Tibial nerve (tissue), 4 donors: ENCODE data around the gene TMEM178B. TPM values are rescaled to one million over a fixed set of nuclear protein-coding genes. Genes with fewer than 3 reads are reported as not detected.

Experiments
- DNase-seq, 2 donors: peaks; one replicate each; pipeline ENCODE4 v3.0.0-alpha.2; 2019; ENCODE audit warnings: low spot score in 2 of 2
- H3K27ac ChIP-seq, 4 donors: fragments of 200-600 bp; sonication (generic) in 3 of 4; one replicate each; pipeline ENCODE4 v1.5.1; 2017 to 2019; ENCODE audit warnings: mild to moderate bottlenecking in 1 of 4
- H3K27me3 ChIP-seq, 2 donors: fragments of 200-600 bp; sonication (generic) in 1 of 2; one replicate each; pipeline versions ENCODE4 v1.5.1 to v1.6.0; 2017 to 2019
- H3K36me3 ChIP-seq, 3 donors: fragments of 200-600 bp; sonication (generic); one replicate each; pipeline ENCODE4 v1.5.1; 2018 to 2019
- H3K4me1 ChIP-seq, 4 donors: fragments of 200-600 bp; sonication (generic) in 3 of 4; one replicate each; pipeline ENCODE4 v1.5.1; 2017 to 2019
- H3K4me3 ChIP-seq, 4 donors: fragments of 200-600 bp; sonication (generic) in 3 of 4; one replicate each; pipeline ENCODE4 v1.5.1; 2017 to 2019; ENCODE audit warnings: mild to moderate bottlenecking in 1 of 4, moderate library complexity in 1 of 4
- H3K9me3 ChIP-seq, 4 donors: fragments of 200-600 bp; sonication (generic) in 3 of 4; one replicate each; pipeline ENCODE4 v1.5.1; 2017 to 2019
- EP300 ChIP-seq, 2 donors: sonication (generic); formaldehyde crosslinking; IDR thresholded peaks; one replicate each; pipeline ENCODE4 v1.6.1; 2017; ENCODE audit warnings: antibody characterized with exemption in 2 of 2, mild to moderate bottlenecking in 1 of 2
- POLR2A ChIP-seq, 2 donors: fragments of 450-650 bp; IDR thresholded peaks; one replicate each; pipeline ENCODE4 v1.6.1; 2017; ENCODE audit warnings: antibody characterized with exemption in 2 of 2, mild to moderate bottlenecking in 2 of 2, moderate library complexity in 2 of 2
- WGBS, 2 donors: methylation state at CpG; one replicate each; pipeline ENCODE4 v1.1.5; 2018; 5-methylcytosine and 5-hydroxymethylcytosine counted together
- total RNA-seq, 4 donors: library from RNA; depleted of rRNA; stranded (reverse); fragments of >200 nt; gene quantifications; one replicate each; pipeline ENCODE4 v1.1.0, GENCODE V29; 2016
- TF ChIP-seq, protein P1 (sequence below), 5 experiments: fragments of 200-600 bp in 3 of 5; fragments of 450-650 bp in 2 of 5; sonication (generic) in 3 of 5; IDR thresholded peaks; one replicate each; pipeline ENCODE4 v1.5.1; 2016 to 2019; ENCODE audit warnings: antibody characterized with exemption in 5 of 5, mild to moderate bottlenecking in 3 of 5, moderate library complexity in 2 of 5

TMEM178B gene
- total RNA-seq, 4 donors from 2014 or later, result 0.30 to 0.78 (median 0.53) TPM

DNA sequence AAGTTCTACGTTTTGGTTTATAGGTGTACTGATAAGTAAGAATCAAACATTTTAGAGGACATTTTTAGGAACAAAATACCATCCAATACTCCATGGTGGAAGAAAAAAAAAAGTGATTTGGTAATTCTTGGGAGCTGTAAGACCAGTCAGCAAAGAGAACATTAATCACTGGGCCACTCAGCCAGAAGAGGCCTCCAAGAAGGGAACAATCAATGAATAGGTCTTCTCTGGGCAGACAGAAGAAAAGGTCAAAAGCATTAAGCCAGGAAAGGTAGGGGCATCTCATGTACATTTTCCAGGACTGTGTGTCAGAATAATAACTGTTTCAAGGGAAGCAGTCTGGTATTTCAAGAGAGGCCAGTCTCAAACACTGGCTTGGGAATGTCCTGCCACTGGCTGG lies 286.9 kb downstream of the TMEM178B start:
- no peaks in the 10 kb centered on the region for H3K9me3 ChIP-seq
- DNase-seq, result no peak
- WGBS, 2 donors, result 82 to 83% methylated on average over 1 of the region's 1 CpG
- H3K4me1 ChIP-seq, result peaks cover 0 to 8% (median 0%) of the 10 kb centered on the region in 4 donors
- TF ChIP-seq, protein P1, sequence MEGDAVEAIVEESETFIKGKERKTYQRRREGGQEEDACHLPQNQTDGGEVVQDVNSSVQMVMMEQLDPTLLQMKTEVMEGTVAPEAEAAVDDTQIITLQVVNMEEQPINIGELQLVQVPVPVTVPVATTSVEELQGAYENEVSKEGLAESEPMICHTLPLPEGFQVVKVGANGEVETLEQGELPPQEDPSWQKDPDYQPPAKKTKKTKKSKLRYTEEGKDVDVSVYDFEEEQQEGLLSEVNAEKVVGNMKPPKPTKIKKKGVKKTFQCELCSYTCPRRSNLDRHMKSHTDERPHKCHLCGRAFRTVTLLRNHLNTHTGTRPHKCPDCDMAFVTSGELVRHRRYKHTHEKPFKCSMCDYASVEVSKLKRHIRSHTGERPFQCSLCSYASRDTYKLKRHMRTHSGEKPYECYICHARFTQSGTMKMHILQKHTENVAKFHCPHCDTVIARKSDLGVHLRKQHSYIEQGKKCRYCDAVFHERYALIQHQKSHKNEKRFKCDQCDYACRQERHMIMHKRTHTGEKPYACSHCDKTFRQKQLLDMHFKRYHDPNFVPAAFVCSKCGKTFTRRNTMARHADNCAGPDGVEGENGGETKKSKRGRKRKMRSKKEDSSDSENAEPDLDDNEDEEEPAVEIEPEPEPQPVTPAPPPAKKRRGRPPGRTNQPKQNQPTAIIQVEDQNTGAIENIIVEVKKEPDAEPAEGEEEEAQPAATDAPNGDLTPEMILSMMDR (IDR thresholded peaks at IDR 0.05), result no peak
- TF ChIP-seq POLR2A (IDR thresholded peaks at IDR 0.05) (no peak), EP300 (IDR thresholded peaks at IDR 0.05) (no peak)
- H3K4me3 ChIP-seq, result no peak overlapping the region
- no peaks in the 10 kb centered on the region for H3K36me3 ChIP-seq
- H3K27ac ChIP-seq, result no peak overlapping the region
- no peaks in the 10 kb centered on the region for H3K27me3 ChIP-seq

DNA sequence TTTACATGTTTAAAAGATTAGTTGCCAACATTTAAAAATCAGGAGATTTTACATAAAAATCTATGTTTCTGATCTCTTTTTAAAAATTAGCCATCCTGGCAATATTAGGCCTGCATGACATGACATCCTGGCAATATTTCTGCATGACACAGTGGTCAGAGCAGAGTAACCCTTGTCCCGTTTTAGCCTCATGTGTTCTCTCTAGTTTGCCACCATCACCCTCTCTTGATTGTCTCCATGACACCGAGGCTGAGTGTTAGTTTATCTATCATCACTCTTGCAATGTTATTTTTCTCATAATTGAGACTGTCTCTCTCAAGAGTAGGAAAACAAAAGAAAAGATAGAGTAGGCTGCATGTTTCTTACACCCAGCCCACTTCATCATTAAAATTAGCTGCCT lies 287.6 kb downstream of the TMEM178B start:
- Histone ChIP-seq H3K4me3 (no peak overlapping the region), H3K9me3 (no peaks in the 10 kb centered on the region), H3K4me1 (peaks cover 0 to 14% (median 0%) of the 10 kb centered on the region in 4 donors), H3K36me3 (no peaks in the 10 kb centered on the region), H3K27me3 (no peaks in the 10 kb centered on the region), H3K27ac (no peak overlapping the region)
- no peak for DNase-seq
- TF ChIP-seq, protein P1 (IDR thresholded peaks at IDR 0.05), result no peak
- TF ChIP-seq EP300 (IDR thresholded peaks at IDR 0.05) (no peak), POLR2A (IDR thresholded peaks at IDR 0.05) (no peak)
- WGBS, 2 donors, result 72 to 87% methylated on average over 2 of the region's 2 CpGs

DNA sequence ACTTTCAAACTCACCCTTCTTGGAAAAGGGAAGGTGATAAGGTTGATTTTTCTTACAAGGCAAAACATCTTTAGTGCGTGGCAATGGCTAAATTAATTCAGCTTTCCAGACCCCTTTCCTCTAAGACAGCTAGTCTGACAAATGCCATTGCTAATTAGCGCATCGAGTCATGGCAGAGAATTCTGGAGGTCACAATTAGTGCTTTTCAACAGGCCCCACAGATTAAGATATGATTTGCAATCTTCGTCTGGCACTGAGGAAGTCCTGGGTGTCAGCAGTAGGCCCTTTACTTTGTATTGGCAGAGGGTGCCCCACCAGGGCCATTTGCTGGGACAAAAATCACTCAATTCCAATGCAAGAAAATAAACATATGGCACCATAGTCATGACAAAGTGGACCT lies 288.1 kb downstream of the TMEM178B start:
- H3K27ac ChIP-seq, result no peak overlapping the region
- DNase-seq, result no peak
- H3K4me1 ChIP-seq, result peaks cover 0 to 19% (median 0%) of the 10 kb centered on the region in 4 donors
- H3K9me3 ChIP-seq, result no peaks in the 10 kb centered on the region
- H3K4me3 ChIP-seq, result no peak overlapping the region
- H3K36me3 ChIP-seq, result no peaks in the 10 kb centered on the region
- no peaks in the 10 kb centered on the region for H3K27me3 ChIP-seq
- WGBS, 2 donors, result 92 to 93% methylated on average over 4 of the region's 4 CpGs
- TF ChIP-seq, protein P1 (IDR thresholded peaks at IDR 0.05), result no peak
- TF ChIP-seq EP300 (IDR thresholded peaks at IDR 0.05), result no peak
- TF ChIP-seq POLR2A (IDR thresholded peaks at IDR 0.05), result no peak

DNA sequence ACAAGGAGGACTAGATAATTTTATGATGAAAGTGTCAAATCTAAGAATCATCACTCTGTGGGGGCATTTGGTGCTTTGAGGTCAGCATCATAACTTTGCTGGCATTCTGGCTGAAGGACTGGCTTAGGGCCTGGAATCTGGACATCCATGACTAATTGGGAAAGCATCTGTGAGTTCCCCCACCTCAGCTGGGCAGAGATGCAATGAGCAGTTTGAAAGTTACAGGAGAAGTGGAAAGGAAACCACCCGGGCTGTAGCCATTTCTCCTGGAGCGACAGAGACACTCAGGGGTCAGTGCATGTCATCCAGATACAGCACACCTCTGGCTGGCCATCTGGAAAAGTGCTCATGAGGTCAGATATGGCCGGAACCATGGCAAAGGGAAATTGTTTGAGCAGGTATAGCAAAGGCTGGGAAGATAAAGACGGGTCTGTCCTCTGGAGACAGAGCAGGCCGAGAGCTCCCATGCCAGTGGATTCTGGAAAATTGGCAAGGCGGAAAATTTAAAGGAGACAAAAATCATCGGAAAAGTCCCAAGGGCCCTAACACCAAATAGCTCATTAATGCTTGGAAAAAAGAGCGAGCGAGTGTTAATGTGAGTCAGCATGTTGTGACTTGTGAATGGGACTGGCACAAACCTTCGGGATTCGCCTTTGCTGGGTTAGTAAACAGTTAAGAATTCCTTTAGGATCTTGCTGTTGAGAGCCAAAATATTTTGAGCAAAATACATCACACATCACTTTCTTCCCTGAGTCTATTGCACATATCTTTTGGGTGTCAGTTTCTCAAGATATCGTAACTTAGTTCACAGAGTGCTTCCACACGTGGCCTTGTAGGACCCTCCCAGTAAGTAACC lies 288.9 kb downstream of the TMEM178B start:
- H3K36me3 ChIP-seq, result no peaks in the 10 kb centered on the region
- H3K9me3 ChIP-seq, result no peaks in the 10 kb centered on the region
- TF ChIP-seq POLR2A (IDR thresholded peaks at IDR 0.05) (no peak), EP300 (IDR thresholded peaks at IDR 0.05) (no peak)
- TF ChIP-seq, protein P1 (IDR thresholded peaks at IDR 0.05), result no peak
- H3K27ac ChIP-seq, result no peak overlapping the region
- H3K4me3 ChIP-seq, result no peak overlapping the region
- DNase-seq, result no peak
- WGBS, 2 donors, result 66 to 70% methylated on average over 13 of the region's 13 CpGs
- peaks cover 0 to 21% (median 0%) of the 10 kb centered on the region in 4 donors for H3K4me1 ChIP-seq
- H3K27me3 ChIP-seq, result no peaks in the 10 kb centered on the region

DNA sequence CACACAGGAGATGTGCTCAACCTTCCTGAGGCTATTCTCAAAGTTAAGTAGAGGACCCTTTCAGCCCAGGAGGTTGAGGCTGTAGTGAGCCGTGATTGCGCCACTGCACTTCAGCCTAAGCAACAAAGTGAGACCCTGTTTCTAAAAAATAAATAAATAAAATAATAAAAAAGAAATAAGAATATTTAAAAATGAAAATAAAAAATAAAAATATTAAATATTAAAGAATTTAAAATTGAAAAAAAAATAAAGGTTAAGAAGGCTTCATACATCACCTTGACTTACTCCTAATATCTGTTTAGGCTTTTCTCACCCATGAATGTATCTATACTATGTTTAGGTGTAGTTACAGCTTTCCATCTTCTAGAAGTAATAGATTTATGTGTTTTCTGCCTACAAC lies 289.9 kb downstream of the TMEM178B start:
- Histone ChIP-seq H3K27ac (no peak overlapping the region), H3K27me3 (no peaks in the 10 kb centered on the region), H3K36me3 (no peaks in the 10 kb centered on the region), H3K4me3 (no peak overlapping the region), H3K4me1 (peaks cover 0 to 21% (median 0%) of the 10 kb centered on the region in 4 donors), H3K9me3 (no peaks in the 10 kb centered on the region)
- TF ChIP-seq POLR2A (IDR thresholded peaks at IDR 0.05) (no peak), EP300 (IDR thresholded peaks at IDR 0.05) (no peak)
- no peak for DNase-seq
- WGBS, 2 donors, result 98 to 99% methylated on average over 2 of the region's 2 CpGs
